Measurements from ENCODE around the gene INSYN2A.

INSYN2A gene, protein sequence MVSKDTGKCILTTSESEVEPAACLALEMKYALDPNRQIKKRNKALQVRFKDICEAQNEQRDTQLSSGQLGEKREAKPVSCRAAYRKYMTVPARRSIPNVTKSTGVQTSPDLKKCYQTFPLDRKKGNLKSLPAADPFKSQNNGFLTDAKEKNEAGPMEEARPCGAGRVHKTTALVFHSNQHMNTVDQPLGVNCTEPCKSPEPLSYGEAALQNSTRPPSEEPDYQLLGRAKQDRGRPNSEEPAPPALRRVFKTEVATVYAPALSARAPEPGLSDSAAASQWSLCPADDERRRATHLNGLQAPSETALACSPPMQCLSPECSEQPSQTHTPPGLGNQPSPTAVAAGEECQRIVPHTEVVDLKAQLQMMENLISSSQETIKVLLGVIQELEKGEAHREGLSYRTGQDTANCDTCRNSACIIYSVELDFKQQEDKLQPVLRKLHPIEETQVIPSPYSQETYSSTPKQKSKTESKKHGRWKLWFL

GRCh38 chr10:127196282-127197153 is at the start of gene INSYN2A:
Gene INSYN2A, minus strand, starts transcription at chr10:127196591. Its CDS starts 20,196 bp downstream, at chr10:127176395.
- DNase-seq = no peak

- no peak for DNase-seq
Measured at GRCh38 chr10:127245456-127245855, 49.1 kb upstream of the INSYN2A start.

DNA sequence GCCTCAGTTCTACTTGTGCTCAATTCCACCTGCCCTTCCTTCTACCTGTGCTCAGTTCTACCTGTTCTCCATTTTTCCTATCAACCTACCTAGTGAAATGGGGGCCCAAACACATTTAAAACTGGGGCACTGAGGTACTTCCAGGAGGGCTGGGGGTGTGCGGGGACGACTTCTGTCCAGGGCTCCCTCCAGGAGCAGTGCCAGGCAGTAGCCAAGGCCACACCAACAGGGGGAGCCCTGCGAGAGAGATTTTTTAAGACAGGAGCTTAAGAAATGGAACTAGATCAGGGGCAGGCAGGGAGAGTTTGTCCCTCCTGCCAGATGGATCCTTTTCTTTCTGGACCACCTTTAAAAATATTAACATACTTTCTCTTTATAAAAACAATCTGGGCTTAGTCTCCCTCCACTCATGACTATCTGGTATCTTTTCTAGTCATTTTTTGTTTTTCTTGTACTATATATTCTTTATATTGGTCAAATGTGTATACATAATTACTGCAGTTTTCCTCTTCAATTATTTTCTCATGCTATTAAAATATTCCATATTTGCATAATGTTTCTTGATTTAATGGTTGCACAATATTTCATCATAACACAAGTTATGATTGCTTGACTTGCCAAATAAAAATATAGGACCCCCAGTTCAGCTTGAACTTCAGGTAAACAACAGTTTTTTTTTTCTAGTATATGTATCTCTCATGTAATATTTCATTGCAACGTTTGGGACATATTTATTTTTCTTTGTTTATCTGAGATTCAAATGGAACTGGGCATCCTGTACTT is 47.3 kb upstream of the INSYN2A start:
- peak; percentile 22 for DNase-seq

GRCh38 chr10:127242914-127243313 is 46.5 kb upstream of the INSYN2A start:
- no peak for DNase-seq

DNA sequence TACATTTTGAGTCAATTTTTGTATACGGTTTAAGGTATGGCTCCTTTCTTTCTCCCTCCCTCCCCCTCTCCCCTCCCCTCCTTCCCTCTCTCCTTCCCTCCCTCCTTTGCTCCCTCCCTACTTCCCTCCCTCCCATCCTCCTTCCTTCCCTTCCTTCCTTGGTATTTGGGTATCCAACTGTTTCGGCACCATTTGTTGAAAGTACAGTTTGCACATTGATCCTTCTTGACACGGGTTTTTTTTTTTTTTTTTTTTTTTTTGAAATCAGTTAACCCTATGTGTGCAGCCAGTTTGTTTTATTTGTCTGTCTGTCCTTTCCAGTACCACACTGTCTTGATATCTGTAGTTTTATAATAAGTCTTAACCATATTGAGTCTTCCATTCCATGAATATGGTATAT is 39.9 kb upstream of the INSYN2A start:
- no peak for DNase-seq

DNA sequence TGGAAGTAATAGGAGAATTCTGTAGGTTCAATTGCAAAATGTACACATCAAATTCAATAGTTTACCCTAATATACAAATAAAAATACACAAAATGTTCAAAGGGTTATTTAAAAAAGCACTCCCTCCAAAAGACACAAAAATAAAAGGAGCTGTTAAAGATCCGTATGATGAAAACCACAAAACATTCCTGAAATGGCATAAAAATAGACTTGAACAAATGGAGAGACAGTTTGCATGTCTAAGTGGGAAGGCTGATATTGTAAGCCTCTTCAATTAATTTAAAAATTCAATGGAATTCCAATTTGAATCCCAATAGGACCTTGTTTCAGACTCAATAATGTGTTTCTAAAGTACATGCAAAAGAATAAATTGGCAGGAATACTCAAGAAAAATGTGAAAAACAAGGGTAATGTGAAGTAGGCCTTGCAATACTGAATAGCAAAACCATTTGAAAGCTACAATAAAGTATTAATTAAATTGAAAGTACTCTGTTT is 38.0 kb upstream of the INSYN2A start:
- no peak for DNase-seq

- DNase-seq = no peak
Measured at GRCh38 chr10:127228195-127228787, 31.9 kb upstream of the INSYN2A start.

- no peak for DNase-seq
Measured at GRCh38 chr10:127227663-127228062, 31.3 kb upstream of the INSYN2A start.

DNA sequence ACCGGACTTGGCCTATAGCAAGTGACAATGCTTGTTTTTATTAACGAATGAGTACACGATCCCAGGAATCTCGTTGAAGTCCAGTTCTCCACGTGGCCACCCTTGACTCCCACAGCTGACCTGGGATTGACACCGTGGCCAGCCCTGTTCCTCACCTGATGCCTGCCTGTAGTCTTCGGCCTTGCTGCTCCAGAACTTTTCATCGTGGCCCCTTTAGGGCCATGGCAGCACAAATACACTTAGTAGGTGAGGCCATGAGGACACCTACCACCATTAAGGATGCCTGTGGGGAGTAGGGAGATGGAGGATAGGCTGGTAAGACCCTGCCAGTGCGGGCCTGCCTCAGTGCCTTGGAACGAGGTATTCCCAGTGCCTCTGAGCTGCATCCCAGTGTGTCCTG is 30.6 kb upstream of the INSYN2A start:
- no peak for DNase-seq

- DNase-seq = no peak
Measured at GRCh38 chr10:127221281-127221680, 24.9 kb upstream of the INSYN2A start.

- DNase-seq = no peak
Measured at GRCh38 chr10:127218658-127219057, 22.3 kb upstream of the INSYN2A start.

DNA sequence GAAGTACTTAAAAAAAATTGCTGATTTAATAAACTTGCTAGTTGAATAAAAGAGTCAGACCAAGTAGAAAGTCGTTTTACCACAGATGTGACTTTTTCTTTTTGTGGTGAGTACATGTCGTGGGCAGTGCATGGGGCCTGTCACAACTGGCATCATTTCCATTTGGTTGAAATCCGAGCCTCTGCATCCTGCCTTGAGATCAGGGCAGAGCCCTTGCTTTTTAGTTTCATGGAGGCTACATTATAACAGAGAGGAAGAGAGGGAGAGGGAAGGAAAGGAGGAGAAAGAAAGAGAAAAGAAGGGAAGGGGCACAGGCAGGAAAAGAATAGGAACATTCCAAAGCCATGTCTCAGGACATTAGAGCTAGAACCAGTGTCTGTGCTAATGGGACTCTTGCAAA is 20.4 kb upstream of the INSYN2A start:
- DNase-seq = no peak

- no peak for DNase-seq
Measured at GRCh38 chr10:127216274-127216673, 19.9 kb upstream of the INSYN2A start.

DNA sequence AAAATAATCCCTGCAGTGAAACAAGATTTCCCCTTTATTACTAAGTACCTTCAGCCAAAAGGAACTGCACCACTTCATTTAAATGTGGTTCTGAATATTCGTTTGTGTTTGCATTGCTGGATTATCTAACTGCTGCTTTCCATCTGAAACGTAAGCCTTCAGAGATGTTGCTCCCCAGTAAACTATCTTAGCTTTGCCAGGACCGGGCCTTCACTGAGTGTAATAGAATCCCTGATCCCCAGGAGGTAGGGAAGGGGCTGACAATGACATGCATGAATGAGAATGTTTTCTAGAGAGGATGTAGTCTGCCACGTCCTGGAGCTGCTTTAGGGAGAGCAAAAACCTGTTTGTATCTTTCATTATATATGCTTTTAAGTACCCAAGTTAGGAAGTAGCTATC is 19.5 kb upstream of the INSYN2A start:
- DNase-seq = no peak

- no peak for DNase-seq
Measured at GRCh38 chr10:127210936-127211466, 14.6 kb upstream of the INSYN2A start.

DNA sequence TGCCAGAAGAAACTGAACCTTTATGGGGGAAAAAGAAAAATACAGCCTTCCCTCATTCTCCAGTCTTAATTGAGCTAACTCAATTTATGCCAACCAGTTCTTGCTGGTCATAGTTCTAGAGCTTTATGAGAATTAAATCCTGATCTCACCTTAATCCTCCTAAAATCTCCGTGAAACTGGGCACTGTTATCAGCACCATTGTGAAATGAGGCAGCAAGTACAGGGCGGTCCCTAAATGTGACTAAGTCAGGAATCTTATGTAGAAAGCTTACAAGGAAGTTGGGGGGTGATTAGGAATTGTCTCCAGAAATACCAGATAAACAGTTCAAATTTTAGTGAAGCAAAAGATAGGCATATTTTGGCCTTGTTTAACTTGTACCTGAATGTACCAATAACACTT is 10.7 kb upstream of the INSYN2A start:
- DNase-seq = no peak

GRCh38 chr10:127203067-127203466 is 6.7 kb upstream of the INSYN2A start:
- DNase-seq = no peak

GRCh38 chr10:127200646-127201045 is 4.3 kb upstream of the INSYN2A start:
- DNase-seq = no peak

DNA sequence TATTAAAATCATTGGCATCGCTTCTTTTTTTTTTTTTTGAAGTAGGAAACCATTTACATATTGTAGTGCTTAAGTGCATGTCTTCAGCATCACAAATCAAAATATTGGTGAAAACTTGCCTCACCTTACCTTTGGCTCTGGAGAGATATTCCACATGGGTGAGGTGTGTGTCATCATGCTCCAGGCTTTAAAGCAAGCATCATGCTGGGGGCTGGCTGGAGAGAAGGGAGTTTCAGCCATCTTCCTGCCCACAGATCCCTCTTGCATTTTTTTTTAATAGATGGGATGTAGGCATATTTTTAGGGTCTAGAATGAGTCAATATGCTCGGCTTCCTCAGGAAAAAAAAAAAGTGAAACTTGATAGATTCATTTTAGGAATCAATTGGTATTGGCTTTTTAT is 2.3 kb upstream of the INSYN2A start:
- no peak for DNase-seq

DNA sequence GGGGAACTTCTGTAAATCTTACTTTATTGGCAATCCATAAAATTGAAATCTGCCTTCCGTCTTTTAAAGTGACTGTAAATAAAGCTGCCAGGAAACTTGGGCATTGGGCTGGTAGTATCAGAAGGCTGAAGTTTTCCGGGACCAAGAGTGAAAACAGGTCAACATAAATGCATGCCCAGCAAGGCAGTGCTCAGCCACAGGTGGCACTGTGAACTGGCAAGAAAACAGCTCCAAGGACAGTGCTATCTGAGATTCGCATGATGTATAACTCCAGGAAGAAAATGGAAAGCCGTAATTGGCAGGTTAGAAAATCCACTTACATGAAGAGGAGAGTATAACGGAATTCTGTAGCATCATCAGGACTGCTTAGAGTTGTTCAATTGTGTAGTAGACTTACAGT is 1.9 kb upstream of the INSYN2A start:
- no peak for DNase-seq

DNA sequence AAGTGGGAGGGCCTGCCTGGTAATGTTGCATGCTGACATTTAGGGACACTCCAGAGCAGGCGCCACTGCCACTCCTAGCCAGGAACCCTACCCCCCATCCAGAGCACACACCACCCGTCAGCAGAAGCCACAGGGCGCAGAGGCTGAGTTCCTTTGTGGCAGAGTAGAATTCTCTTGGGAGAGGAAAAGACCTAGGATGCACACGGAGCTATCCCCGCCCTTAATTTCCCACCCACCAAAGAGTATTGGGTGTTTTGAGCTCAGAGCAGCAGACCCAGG is 702 bp upstream of the INSYN2A start:
- DNase-seq = no peak

DNA sequence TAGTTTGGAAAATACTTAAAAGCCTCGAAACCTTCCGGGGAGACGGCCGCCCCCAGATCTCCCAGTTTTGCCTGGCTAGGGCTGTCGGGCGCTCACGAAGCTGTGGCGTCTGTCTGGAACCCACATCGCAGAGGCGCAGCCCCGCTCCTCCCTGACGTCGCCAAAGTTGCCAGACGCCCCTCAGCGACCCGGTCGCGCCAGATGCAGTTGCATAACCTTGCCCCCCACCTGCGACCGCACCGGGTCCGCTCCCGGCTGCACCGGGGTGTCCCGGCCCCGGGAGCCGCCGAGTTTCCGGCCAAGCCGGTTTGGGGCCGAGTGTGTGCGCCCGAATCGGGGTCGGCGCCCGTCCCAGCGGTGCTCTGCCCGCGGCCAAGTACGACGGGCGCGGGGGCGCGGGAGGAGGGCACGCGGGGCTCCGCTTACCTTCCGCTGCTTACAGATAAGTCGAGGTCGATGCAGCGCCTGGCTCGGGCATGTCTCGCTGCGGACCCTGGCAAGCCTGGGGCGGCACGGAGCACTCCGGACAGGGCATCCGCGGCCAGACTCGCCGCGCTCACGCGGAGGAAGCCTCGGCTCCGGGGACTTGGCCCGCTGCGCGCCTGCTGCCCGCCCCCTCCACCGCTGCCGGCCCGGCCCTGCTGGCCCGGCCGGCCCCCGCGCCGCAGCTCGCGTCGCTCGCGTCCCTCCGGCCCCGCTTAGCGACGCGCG is 665 bp downstream of the INSYN2A start:
- DNase-seq = no peak
